Measurements from ENCODE around the gene IGFL3. TPM values are rescaled to one million over a fixed set of nuclear protein-coding genes. Genes with fewer than 3 reads are reported as not detected.

Gene IGFL3
- total and polyA plus RNA-seq, 8 donors = not detected

- DNase-seq = no peak
- intact Hi-C loops (cut with DNase I) = no loop called here
- Histone ChIP-seq H3K4me3 (no peak overlapping the region), H3K27ac (no peak overlapping the region), H3K27me3 (peaks cover 0 to 18% of the 10 kb centered on the region in 2 donors), H3K4me1 (no peaks in the 10 kb centered on the region), H3K9me3 (peaks cover 0 to 13% of the 10 kb centered on the region in 2 donors), H3K36me3 (no peaks in the 10 kb centered on the region)
- ATAC-seq = no peak
- no peak for TF ChIP-seq CTCF (IDR thresholded peaks at IDR 0.05)
Measured at GRCh38 chr19:46101293-46101692, 23.2 kb downstream of the IGFL3 start.

GRCh38 chr19:46100344-46100743 is 24.1 kb downstream of the IGFL3 start:
- no peaks in the 10 kb centered on the region for H3K4me1 ChIP-seq
- H3K36me3 ChIP-seq = no peaks in the 10 kb centered on the region
- H3K27me3 ChIP-seq = peaks cover 0 to 18% of the 10 kb centered on the region in 2 donors
- H3K27ac ChIP-seq = no peak overlapping the region
- H3K9me3 ChIP-seq = peaks cover 0 to 13% of the 10 kb centered on the region in 2 donors
- TF ChIP-seq CTCF (IDR thresholded peaks at IDR 0.05) = no peak
- H3K4me3 ChIP-seq = no peak overlapping the region
- intact Hi-C loops (cut with DNase I) = no loop called here
- no peak for ATAC-seq
- DNase-seq = no peak

GRCh38 chr19:46090444-46090843 is 34.0 kb downstream of the IGFL3 start:
- peaks cover 0 to 19% of the 10 kb centered on the region in 2 donors for H3K9me3 ChIP-seq
- H3K4me1 ChIP-seq = no peaks in the 10 kb centered on the region
- no peak overlapping the region for H3K27ac ChIP-seq
- peaks cover 0 to 12% of the 10 kb centered on the region in 2 donors for H3K27me3 ChIP-seq
- H3K4me3 ChIP-seq = no peak overlapping the region
- ATAC-seq (no peak), DNase-seq (no peak)
- no peaks in the 10 kb centered on the region for H3K36me3 ChIP-seq
- no peak for TF ChIP-seq CTCF (IDR thresholded peaks at IDR 0.05)
- intact Hi-C loops (cut with DNase I) = no loop called here

- ATAC-seq = no peak
Measured at GRCh38 chr19:46089432-46089831, 35.1 kb downstream of the IGFL3 start.

GRCh38 chr19:46088101-46088500 is 36.4 kb downstream of the IGFL3 start:
- DNase-seq (no peak), ATAC-seq (no peak)
- H3K36me3 ChIP-seq = no peaks in the 10 kb centered on the region
- no peaks in the 10 kb centered on the region for H3K4me1 ChIP-seq
- H3K4me3 ChIP-seq = no peak overlapping the region
- intact Hi-C loops (cut with DNase I) = loop anchor here in 1 of 2 donors (10.0 kb wide), 1 partner anchor 97 kb away; no protein-coding TSS in a partner anchor
- H3K27ac ChIP-seq = no peak overlapping the region
- H3K27me3 ChIP-seq = peaks cover 0 to 22% of the 10 kb centered on the region in 2 donors
- no peak for TF ChIP-seq CTCF (IDR thresholded peaks at IDR 0.05)
- peaks cover 0 to 21% of the 10 kb centered on the region in 2 donors for H3K9me3 ChIP-seq

More at GRCh38 chr19:46089432-46089831, 35.1 kb downstream of the IGFL3 start:
- Histone ChIP-seq H3K27me3 (peaks cover 0 to 19% of the 10 kb centered on the region in 2 donors), H3K36me3 (no peaks in the 10 kb centered on the region), H3K4me1 (no peaks in the 10 kb centered on the region), H3K4me3 (no peak overlapping the region), H3K9me3 (peaks cover 0 to 21% of the 10 kb centered on the region in 2 donors), H3K27ac (no peak overlapping the region)
- intact Hi-C loops (cut with DNase I) = loop anchor here in 1 of 2 donors (10.0 kb wide), 1 partner anchor 95 kb away; no protein-coding TSS in a partner anchor
- DNase-seq = no peak
- TF ChIP-seq CTCF (IDR thresholded peaks at IDR 0.05) = no peak
